IPS DF 4.7 (cell line): Measurements from ENCODE around the gene ECT2.
"Not testable (repeated sequence)": the region's sequence is repeated elsewhere in the genome, so short reads cannot be mapped to it uniquely, and the experiment has no call there.

Experiments
- DNase-seq: peaks from one replicate; pipeline ENCODE4 v3.0.0-alpha.2; 2013; ENCODE audit warnings: low spot score; ENCODE audit errors: extremely low read depth

ECT2 gene

DNA sequence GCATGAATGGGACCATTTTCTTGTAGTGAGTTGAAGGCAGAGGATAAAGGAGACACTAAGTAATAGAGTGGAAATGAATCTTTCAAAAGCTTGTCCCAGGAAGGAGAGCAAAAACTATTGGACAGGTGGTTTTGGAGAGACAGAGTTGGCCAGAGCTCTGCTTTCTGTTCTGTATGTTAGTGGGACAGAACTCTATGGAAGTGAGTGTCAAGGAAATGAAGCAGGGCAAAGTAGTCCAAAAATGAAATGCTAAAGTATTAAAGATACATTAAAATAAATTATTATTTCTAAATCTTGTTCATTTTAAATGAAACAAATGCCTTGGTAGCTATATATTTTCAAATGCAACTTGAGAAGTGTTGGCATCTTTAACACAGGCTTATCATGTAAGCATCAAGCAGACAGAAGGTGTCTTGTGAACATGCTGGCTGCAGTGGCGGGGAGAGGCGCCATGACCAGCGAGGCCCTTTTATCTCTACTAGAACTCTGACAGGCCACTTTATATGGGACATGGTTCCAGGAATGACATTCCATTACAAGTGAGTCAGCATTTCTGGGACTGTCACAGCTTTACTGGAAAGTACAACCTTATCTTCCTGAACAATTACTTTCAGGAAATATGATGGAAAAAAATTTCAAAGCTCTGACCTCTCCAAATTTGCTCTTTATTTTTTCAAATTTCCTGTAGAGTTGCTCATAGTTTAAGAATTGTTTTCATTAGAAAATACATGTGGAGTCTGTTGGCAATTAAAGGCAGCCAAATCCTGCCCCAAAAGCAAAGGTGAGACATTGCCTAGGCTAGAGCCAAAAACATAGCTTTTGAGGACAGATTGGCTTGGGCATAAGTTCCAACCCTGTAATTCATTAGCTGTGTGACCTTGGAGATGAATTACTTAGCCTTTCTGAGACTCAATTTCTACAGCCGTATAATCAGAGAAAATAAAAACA lies 106.5 kb downstream of the ECT2 start:
- no peak for DNase-seq

DNA sequence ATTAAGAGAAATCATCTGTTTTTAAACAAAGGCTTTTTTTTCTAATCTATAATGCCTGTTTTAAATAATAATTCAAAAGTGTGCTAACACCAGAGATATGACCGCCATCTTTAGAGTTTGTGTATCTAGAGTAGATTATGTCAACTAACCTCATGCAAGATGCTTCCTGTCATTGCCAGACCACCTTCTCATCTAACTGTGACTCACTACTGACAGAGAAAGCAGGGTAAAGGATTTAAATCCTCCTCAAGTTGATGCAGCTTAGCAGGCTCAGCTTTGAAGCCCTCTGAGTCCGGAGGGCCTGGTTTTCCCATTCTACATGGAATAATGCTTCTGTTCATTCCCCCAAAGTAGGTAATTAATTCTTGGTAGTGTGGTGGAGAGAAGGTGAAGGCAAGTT lies 108.5 kb downstream of the ECT2 start:
- no peak for DNase-seq

DNA sequence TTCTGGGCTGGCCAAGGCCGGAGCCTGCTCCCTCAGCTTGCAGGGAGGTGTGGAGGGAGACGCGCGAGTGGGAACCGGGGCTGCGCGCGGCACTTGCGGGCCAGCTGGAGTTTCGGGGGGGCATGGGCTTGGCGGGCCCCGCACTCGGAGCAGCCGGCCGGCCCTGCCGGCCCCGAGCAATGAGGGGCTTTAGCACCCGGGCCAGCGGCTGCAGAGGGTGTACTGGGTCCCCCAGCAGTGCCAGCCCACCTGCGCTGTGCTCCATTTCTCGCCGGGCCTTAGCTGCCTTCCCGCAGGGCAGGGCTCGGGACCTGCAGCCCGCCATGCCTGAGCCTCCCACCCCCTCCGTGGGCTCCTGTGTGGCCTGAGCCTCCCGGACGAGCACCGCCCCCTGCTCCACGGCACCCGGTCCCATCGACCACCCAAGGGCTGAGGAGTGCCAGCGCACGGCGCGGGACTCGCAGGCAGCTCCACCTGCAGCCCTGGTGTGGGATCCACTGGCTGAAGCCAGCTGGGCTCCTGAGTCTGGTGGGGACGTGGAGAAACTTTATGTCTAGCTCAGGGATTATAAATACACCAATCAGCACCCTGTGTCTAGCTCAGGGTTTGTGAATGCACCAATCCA lies 116.3 kb downstream of the ECT2 start:
- not testable (repeated sequence) for DNase-seq

DNA sequence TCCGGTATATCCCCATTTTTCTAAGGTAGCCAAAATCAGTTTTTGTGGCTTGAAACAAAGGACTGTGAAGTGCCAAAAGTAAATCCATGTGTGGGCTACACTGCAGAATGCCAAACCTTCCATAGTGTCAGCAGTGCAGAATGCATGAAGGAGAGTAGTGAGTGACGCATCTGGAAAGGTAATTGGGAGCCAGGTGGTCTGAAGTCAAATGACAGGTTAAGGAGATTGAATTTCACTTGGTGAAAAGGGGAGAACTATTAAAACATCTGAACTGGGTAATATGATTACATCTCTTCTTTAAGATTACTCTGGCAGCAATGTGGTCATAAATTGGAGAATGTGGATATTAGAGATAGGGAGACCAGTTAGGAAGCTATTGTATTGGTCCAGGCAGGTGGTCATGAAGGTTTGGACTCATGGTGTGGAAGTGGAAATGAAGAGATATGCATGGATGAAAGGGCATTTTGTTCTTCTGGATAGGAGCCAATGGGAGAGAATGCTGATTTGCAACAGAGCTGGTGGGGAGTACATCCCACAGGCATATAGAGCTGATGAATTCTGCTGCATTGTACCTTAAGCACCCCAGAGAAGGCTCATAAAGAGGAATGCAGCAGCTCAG lies 118.2 kb downstream of the ECT2 start:
- no peak for DNase-seq

DNA sequence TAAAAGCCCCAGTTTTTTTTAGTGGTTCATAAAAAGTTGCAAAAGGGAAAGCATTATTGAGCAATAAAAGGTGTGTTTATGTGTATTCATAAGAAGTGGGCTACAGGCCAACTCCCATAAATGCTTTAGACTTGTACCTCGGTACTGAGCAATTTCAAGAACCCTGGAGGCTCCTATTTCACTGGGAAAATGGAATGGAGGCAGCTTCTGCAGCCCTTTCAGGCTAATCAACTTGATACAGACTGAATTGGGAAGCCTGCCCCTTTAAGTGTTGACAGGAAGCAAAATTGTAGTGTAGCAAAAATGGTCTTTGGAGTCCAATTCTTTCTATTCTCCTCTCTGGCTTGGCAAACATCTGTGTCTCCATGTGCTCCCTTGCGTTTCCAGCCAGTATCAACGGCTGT lies 118.8 kb downstream of the ECT2 start:
- DNase-seq: no peak

DNA sequence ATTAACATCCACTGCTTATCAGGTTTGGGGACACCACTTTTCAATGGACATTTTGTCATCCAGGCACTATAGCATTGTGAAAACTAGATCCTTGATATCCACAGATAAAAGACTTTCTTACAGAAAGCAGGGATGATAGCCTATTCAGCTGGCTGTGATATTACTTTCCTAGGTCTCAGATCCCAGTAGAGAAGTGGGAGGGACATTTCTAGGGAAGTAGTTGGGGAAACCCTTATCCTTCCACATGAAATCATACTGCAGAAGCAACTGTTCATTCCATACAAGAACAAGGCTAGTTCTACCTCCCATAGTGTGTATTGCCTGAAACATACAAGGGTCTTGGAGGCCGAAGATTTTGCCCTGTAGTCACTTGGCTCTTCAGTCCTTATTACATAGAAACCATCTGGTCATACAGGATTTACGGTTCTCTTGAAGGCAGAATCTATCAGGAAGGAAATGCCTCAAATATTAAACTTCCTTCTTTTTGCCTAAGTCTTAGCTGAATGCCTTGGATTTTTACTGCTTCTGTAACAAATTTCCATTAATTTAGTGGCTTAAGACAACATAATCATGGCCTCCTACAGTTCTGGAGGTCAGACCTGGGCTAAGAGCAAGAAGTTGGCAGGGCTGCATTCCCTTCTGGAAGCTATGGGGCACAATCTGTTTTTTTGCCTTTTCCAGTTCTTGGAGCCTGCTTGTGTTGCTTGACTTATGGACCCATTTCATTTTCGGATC lies 119.4 kb downstream of the ECT2 start:
- DNase-seq: no peak
